Measurements from ENCODE around the gene TRIM5.
"Not testable (repeated sequence)": the region's sequence is repeated elsewhere in the genome, so short reads cannot be mapped to it uniquely, and the experiment has no call there.

The TRIM5 gene

DNA sequence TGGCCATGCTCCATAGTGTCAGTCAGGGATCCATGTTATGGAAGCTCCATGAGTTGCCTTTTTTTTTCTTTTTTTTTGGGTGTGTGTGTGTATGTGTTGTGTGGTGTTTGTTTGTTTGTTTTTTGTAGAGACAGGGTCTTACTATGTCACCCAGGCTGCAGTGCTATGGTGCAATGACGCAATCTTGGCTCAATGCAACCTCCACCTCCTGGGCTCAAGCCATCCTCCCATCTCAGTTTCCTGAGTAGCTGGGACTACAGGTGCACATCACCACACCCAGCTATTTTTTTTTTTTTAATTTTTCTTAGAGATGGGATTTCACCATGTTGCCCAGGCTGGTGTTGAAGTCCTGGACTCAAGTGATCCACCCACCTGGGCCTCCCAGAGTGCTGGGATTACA is 3.6 kb upstream of the TRIM5 start:
- no peak for DNase-seq (ENCODE audit: low read depth in 2 of 2)

DNA sequence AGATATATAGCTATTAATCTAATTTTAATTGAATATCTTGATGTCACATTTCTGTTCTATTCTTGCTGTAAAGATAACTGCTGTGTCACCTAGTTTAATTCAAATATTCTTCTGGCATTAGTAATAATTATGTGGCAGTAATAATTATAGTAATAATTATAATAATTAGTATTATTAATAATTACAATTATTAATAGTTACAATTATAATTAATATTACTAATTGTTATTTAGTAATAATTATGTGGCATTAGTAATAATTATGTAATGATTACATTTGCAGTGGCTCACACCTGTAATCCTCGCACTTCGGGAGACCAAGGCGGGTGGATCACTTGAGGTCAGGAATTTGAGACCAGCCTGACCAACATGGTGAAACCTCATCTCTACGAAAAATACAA is 1.6 kb upstream of the TRIM5 start:
- no peak for DNase-seq (ENCODE audit: low read depth in 2 of 2)

GRCh38 chr11:5684036-5684645 is 733 bp downstream of the TRIM5 start:
- DNase-seq (ENCODE audit: low read depth in 2 of 2): no peak

GRCh38 chr11:5683620-5684019 is 1.3 kb downstream of the TRIM5 start:
- not testable (repeated sequence) for DNase-seq (ENCODE audit: low read depth in 2 of 2)

DNA sequence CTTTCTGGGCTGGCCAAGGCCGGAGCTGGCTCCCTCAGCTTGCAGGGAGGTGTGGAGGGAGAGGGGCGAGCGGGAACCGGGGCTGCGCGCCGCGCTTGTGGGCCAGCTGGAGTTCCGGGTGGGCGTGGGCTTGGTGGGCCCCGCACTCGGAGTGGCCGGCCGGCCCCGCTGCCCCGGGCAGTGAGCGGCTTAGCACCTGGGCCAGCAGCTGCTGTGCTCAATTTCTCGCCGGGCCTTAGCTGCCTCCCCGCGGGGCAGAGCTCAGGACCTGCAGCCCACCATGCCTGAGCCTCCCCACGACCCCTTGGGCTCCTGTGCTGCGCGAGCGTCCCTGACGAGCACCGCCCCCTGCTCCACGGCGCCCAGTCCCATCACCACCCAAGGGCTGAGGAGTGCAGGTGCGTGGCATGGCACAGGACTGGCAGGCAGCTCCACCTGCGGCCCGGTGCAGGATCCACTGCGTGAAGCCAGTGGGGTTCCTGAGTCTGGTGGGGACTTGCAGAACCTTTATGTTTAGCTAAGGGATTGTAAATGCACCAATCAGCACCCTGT is 1.9 kb downstream of the TRIM5 start:
- DNase-seq (ENCODE audit: low read depth in 2 of 2): not testable (repeated sequence)

- DNase-seq (ENCODE audit: low read depth in 2 of 2): no peak
These were observed 5.1 kb downstream of the TRIM5 start for GRCh38 chr11:5679811-5680210.

- no peak for DNase-seq (ENCODE audit: low read depth in 2 of 2)
These were observed 10.5 kb downstream of the TRIM5 start for GRCh38 chr11:5674391-5674790.

DNA sequence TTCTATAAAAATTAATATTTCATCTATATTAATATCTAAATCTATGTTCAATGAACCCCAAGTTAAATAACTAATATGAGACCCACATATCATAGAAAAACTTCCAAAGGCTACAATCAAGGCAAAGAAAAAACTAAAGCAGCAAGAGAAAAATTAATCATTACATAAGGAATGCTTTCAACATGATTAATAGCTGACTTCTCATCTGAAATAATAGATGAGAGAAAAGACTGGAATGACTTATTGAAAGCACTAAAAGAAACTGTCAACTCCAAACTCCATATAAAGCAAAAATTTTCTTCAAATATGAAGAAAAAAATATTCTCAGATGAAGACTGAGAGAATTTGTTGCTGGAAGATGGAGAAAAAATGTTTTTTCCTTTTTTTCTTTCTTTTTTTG is 13.0 kb downstream of the TRIM5 start:
- no peak for DNase-seq (ENCODE audit: low read depth in 2 of 2)

- no peak for DNase-seq (ENCODE audit: low read depth in 2 of 2)
These were observed 18.5 kb downstream of the TRIM5 start for GRCh38 chr11:5666402-5666793.

DNA sequence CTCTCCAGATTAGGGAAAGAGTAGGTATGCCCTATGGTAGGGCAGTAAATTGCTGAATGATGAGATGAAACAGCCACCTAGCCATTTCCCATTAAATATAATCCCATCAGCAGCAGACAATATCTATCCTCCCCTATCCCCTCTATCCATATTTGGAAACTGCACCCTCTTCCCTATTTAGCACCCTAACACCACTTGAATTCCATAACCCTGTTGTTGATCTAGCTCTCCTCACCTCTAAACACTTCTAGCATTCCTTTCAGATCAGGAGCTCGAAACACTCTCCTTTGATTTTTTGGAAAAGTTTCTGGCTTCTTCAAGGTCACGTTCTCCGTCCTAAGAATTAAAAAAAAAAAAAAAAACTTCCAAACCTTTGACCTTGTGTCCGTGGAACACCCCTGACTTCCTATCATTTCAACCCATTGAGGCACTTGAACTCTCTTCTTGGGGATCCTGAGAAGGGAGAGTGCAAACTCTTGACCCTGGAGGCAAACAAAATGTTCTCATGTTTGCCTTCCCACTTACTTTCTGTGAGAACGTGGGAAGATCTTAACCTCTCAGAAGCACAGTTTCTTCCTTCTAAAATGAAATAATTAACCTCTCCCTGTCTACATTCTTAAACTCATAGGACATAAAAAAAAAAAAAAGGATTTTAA is 19.0 kb downstream of the TRIM5 start:
- DNase-seq (ENCODE audit: low read depth in 2 of 2): no peak

DNA sequence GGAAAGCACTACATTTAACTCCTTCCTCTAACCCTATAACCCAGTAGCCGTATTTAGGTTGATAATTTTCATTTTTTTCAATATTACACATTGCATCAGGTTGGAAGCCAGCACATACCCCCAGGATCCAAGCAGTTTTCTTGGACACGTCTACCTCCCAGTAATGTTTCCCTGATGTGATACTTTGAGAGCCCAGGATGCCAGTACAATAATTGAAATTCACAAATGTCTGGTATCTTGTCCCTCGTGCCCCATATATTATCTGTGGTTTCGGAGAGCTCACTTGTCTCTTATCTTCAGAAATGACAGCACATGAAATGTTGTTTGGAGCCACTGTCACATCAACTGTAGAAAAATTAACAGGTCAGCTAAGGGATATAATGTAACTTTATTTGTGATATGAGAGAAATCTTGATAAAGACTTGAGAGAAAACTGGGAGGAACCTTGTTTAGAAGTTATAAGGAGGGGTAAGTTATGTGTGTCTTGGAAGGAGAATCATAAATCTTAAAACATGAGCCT is 19.8 kb downstream of the TRIM5 start:
- no peak for DNase-seq (ENCODE audit: low read depth in 2 of 2)

DNA sequence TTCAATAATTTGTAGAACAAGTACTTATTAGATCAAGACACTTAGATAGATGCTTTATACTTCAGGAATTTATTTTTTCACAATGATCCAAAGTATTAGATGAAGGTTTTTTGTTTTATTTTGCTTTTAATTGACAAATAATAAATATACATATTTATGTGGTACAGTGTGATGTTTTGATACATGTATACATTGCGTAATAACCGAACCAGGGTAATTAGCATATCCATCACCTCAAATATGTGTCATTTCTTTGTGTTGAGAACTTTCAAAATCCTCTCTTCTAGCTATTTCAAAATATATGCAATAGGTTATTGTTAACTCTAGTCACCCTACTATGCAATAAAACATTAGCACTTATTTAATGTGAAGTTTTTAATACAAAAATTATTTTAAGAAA is 21.4 kb downstream of the TRIM5 start:
- no peak for DNase-seq (ENCODE audit: low read depth in 2 of 2)

- no peak for DNase-seq (ENCODE audit: low read depth in 2 of 2)
These were observed 26.6 kb downstream of the TRIM5 start for GRCh38 chr11:5658318-5658717.

GRCh38 chr11:5656956-5657355 is 27.9 kb downstream of the TRIM5 start:
- DNase-seq (ENCODE audit: low read depth in 2 of 2): not testable (repeated sequence)

DNA sequence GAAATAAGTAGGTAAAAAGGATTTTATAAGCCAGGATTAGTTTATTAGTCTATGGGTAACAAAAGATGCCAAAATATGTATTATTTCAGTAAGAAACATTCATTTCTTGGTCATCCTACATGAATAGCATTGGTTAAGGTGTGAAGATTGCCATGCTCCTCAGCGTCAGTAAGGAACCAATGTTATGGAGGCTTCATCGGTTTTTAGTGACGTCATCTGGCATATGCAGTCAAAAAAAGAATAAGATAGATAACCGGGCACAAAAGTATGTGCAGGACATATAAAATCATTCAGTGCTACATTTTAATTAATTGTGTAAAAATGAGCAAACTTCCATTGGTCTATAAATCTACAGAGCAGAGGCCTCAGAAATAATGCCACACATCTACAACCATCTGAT is 29.4 kb downstream of the TRIM5 start:
- DNase-seq (ENCODE audit: low read depth in 2 of 2): no peak

DNA sequence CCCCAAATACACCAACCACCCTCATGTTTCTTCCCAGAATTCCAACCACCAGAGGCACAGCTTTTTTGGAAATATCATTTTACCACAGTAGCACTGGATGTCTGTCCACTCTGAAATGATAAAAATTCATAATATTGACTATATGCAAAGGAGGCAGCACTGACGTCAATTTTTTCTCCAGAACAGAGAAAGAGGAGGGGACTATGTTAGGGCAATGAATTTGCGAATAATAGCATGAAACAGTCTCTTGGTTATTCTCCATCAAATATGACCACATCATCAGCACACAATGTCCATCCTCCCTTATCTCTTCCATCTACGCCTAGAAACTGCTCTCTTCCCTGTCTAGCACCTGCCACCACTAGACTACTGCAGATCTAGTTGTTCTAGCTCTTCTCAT is 38.7 kb downstream of the TRIM5 start:
- DNase-seq (ENCODE audit: low read depth in 2 of 2): no peak

DNA sequence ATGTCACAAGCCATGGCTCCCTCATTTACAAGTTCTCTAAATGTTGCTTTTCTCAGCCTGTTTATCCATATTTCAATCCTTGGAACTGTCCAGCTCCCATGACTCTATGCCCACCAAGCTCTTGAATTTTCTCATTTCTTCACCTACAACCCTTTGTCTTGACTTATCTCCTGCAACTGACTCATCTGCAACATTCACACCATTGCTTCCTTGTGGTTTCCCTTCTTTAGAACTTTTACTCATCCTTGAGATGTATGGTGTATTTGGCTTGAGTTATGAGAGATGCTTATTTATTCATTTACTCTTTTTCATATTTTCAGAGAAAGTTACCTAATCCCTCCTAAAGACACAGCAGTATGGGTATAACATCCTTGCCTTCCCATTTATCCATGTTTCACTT is 41.3 kb downstream of the TRIM5 start:
- no peak for DNase-seq (ENCODE audit: low read depth in 2 of 2)

- no peak for DNase-seq (ENCODE audit: low read depth in 2 of 2)
These were observed 44.9 kb downstream of the TRIM5 start for GRCh38 chr11:5639953-5640352.

DNA sequence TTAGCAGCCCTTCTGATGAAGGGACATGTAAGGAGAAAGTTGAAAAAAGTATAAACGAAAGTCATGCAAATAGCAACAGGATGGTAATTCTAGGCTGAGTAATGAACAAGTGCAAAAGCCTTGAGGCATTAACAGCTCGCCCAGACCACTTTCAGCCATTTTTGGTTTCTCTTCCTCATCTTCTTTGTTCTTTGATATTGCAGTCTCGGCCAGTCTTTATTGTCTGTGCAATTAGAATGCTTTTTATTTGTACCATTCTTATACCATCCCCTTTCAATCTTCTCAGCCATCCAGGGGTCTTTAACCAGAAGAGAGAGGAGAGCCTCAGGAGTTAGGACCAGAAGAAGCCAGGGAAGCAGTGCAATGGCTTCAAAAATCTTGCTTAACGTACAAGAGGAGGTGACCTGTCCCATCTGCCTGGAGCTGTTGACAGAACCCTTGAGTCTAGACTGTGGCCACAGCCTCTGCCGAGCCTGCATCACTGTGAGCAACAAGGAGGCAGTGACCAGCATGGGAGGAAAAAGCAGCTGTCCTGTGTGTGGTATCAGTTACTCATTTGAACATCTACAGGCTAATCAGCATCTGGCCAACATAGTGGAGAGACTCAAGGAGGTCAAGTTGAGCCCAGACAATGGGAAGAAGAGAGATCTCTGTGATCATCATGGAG is 52.8 kb downstream of the TRIM5 start:
- DNase-seq (ENCODE audit: low read depth in 2 of 2): no peak

- no peak for DNase-seq (ENCODE audit: low read depth in 2 of 2)
These were observed 53.5 kb downstream of the TRIM5 start for GRCh38 chr11:5631417-5631816.

- no peak for DNase-seq (ENCODE audit: low read depth in 2 of 2)
These were observed 58.7 kb downstream of the TRIM5 start for GRCh38 chr11:5626196-5626595.

DNA sequence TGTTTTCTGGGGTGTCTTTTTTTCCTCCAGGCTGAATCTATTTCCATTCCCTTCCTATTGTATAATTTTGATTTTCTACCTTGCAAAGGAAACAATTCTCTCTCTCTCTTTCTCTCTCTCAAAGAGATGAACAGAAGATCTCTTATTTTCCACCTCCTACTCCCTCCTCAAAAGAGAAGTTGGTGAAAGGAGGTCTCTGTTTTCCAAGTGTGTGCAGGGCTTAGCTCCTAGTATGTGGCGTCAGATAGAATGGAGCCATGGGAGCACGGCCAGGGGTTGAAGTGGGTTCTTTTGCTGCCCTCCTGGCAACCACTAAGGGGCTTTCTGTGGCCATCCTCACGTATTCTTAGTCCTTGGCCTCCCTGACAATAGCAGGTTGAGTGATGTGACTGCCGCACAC is 59.6 kb downstream of the TRIM5 start:
- no peak for DNase-seq (ENCODE audit: low read depth in 2 of 2)
